Measurements from ENCODE around the gene UIMC1.

UIMC1 gene

GRCh38 chr5:176952531-176953193 is 53.9 kb downstream of the UIMC1 start:
- DNase-seq (ENCODE audit: low read depth): no peak

GRCh38 chr5:176948458-176948857 is 58.1 kb downstream of the UIMC1 start:
- DNase-seq (ENCODE audit: low read depth): no peak

GRCh38 chr5:176947847-176948246 is 58.7 kb downstream of the UIMC1 start:
- no peak for DNase-seq (ENCODE audit: low read depth)

GRCh38 chr5:176944268-176944667 is 62.3 kb downstream of the UIMC1 start:
- DNase-seq (ENCODE audit: low read depth): no peak

- DNase-seq (ENCODE audit: low read depth): no peak
Observed at GRCh38 chr5:176943816-176944215, 62.8 kb downstream of the UIMC1 start.

GRCh38 chr5:176941951-176942350 is 64.6 kb downstream of the UIMC1 start:
- DNase-seq (ENCODE audit: low read depth): no peak

GRCh38 chr5:176938472-176938871 is 68.1 kb downstream of the UIMC1 start:
- no peak for DNase-seq (ENCODE audit: low read depth)

- DNase-seq (ENCODE audit: low read depth): no peak
Observed at GRCh38 chr5:176935017-176935416, 71.6 kb downstream of the UIMC1 start.

- no peak for DNase-seq (ENCODE audit: low read depth)
Observed at GRCh38 chr5:176934309-176934930, 72.2 kb downstream of the UIMC1 start.

GRCh38 chr5:176929654-176930053 is 76.9 kb downstream of the UIMC1 start:
- DNase-seq (ENCODE audit: low read depth): no peak

- DNase-seq (ENCODE audit: low read depth): no peak
Observed at GRCh38 chr5:176927562-176927961, 79.0 kb downstream of the UIMC1 start.

GRCh38 chr5:176922817-176923216 is 83.8 kb downstream of the UIMC1 start:
- DNase-seq (ENCODE audit: low read depth): no peak

- DNase-seq (ENCODE audit: low read depth): no peak
Observed at GRCh38 chr5:176921714-176922113, 84.9 kb downstream of the UIMC1 start.

GRCh38 chr5:176918613-176919012 is 88.0 kb downstream of the UIMC1 start:
- no peak for DNase-seq (ENCODE audit: low read depth)

GRCh38 chr5:176916337-176916736 is 90.2 kb downstream of the UIMC1 start:
- DNase-seq (ENCODE audit: low read depth): no peak

GRCh38 chr5:176915906-176916305 is 90.7 kb downstream of the UIMC1 start:
- DNase-seq (ENCODE audit: low read depth): no peak

- no peak for DNase-seq (ENCODE audit: low read depth)
Observed at GRCh38 chr5:176912115-176912514, 94.5 kb downstream of the UIMC1 start.

- no peak for DNase-seq (ENCODE audit: low read depth)
Observed at GRCh38 chr5:176908675-176909368, 97.8 kb downstream of the UIMC1 start.

GRCh38 chr5:176906796-176907195 is 99.8 kb downstream of the UIMC1 start:
- no peak for DNase-seq (ENCODE audit: low read depth)

GRCh38 chr5:176906126-176906525 is 100.5 kb downstream of the UIMC1 start:
- DNase-seq (ENCODE audit: low read depth): no peak

- DNase-seq (ENCODE audit: low read depth): no peak
Observed at GRCh38 chr5:176904276-176904675, 102.3 kb downstream of the UIMC1 start.

- no peak for DNase-seq (ENCODE audit: low read depth)
Observed at GRCh38 chr5:176902911-176903664, 103.5 kb downstream of the UIMC1 start.

Measured in stimulated activated CD8-positive, alpha-beta memory T cell treated with anti-CD3 and anti-CD28 coated beads, Interleukin-4, amount 100 ng/mL, for 24 hours (primary cell).